WTC11 (cell line): ENCODE data around the gene DARS1.

Experiments
- ESRRA ChIP-seq: sonication (generic); formaldehyde crosslinking; IDR thresholded peaks from 2 replicates; pipeline ENCODE4 v1.8.1; 2022; ENCODE audit warnings: mild to moderate bottlenecking, missing genetic modification reagents, borderline replicate concordance
- ETV6 ChIP-seq: sonication (generic); formaldehyde crosslinking; IDR thresholded peaks from 2 replicates; pipeline ENCODE4 v1.8.1; 2022; ENCODE audit warnings: mild to moderate bottlenecking, missing genetic modification reagents
- GABPB1 ChIP-seq: sonication (generic); formaldehyde crosslinking; IDR thresholded peaks from 2 replicates; pipeline ENCODE4 v1.8.1; 2023; ENCODE audit warnings: mild to moderate bottlenecking, missing genetic modification reagents
- NFATC4 ChIP-seq: fragments of 250-450 bp; sonication (Bioruptor Pico); IDR thresholded peaks from 2 replicates; pipeline ENCODE4 v1.9.0; 2021; ENCODE audit warnings: mild to moderate bottlenecking
- NR2C2 ChIP-seq: sonication (generic); formaldehyde crosslinking; IDR thresholded peaks from 2 replicates; pipeline ENCODE4 v1.8.0; 2022; ENCODE audit warnings: mild to moderate bottlenecking, missing genetic modification reagents
- RELA ChIP-seq: sonication (generic); formaldehyde crosslinking; IDR thresholded peaks from 2 replicates; pipeline ENCODE4 v1.8.1; 2022; ENCODE audit warnings: missing genetic modification reagents, mild to moderate bottlenecking, borderline replicate concordance
- SP1 ChIP-seq: sonication (generic); formaldehyde crosslinking; conservative IDR thresholded peaks from 2 replicates; pipeline ENCODE4 v1.8.1; 2022; ENCODE audit warnings: missing genetic modification reagents
- TEAD4 ChIP-seq: sonication (generic); formaldehyde crosslinking; IDR thresholded peaks from 2 replicates; pipeline ENCODE4 v1.8.0; 2022; ENCODE audit warnings: mild to moderate bottlenecking, missing genetic modification reagents
- ZNF138 ChIP-seq: sonication (generic); formaldehyde crosslinking; conservative IDR thresholded peaks from 2 replicates; pipeline ENCODE4 v1.8.1; 2022; ENCODE audit warnings: mild to moderate bottlenecking, moderate library complexity, missing genetic modification reagents
- TF ChIP-seq, protein P1 (sequence below): fragments of 200-600 bp; IDR thresholded peaks from 2 replicates; pipeline ENCODE4 v1.8.0; 2022; ENCODE audit warnings: antibody characterized with exemption
- TF ChIP-seq, protein P2 (sequence below): sonication (generic); formaldehyde crosslinking; IDR thresholded peaks from 2 replicates; pipeline ENCODE4 v1.8.1; 2023; ENCODE audit warnings: mild to moderate bottlenecking, missing genetic modification reagents, moderate library complexity
- TF ChIP-seq, protein P3 (sequence below): sonication (generic); formaldehyde crosslinking; IDR thresholded peaks from 2 replicates; pipeline ENCODE4 v1.8.0; 2022; ENCODE audit warnings: mild to moderate bottlenecking, missing genetic modification reagents
- TF ChIP-seq, protein P4 (sequence below): sonication (generic); formaldehyde crosslinking; IDR thresholded peaks from 2 replicates; pipeline ENCODE4 v1.8.1; 2022; ENCODE audit warnings: low read depth, missing genetic modification reagents, borderline replicate concordance
- TF ChIP-seq, protein P5 (sequence below): sonication (generic); formaldehyde crosslinking; conservative IDR thresholded peaks from 2 replicates; pipeline ENCODE4 v1.8.1; 2022; ENCODE audit warnings: mild to moderate bottlenecking, missing genetic modification reagents

DNA sequence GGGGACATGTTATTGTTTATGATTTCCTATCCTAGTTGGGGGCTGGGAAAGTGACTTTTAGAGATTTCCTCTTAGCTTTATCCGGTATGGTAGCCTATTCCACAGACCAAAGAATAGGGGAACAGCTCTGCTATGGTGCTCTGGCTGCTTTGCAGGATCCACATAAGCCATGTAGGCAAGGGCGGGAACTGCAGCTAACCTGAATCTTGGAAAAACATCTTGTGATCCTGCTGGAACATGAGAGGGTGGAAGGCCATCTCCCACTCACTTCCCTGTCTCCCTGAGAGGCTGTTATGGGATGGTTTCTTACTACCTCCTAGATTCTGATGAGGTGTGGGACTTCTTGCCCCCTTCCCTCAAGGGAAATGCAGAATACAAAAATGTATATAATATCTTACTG lies 2.0 kb upstream of the DARS1 start:
- TF ChIP-seq, protein P1, sequence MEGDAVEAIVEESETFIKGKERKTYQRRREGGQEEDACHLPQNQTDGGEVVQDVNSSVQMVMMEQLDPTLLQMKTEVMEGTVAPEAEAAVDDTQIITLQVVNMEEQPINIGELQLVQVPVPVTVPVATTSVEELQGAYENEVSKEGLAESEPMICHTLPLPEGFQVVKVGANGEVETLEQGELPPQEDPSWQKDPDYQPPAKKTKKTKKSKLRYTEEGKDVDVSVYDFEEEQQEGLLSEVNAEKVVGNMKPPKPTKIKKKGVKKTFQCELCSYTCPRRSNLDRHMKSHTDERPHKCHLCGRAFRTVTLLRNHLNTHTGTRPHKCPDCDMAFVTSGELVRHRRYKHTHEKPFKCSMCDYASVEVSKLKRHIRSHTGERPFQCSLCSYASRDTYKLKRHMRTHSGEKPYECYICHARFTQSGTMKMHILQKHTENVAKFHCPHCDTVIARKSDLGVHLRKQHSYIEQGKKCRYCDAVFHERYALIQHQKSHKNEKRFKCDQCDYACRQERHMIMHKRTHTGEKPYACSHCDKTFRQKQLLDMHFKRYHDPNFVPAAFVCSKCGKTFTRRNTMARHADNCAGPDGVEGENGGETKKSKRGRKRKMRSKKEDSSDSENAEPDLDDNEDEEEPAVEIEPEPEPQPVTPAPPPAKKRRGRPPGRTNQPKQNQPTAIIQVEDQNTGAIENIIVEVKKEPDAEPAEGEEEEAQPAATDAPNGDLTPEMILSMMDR: no peak
- TF ChIP-seq NFATC4 (CRISPR knock-in tag) (no peak), ESRRA (CRISPR knock-in tag) (no peak), SP1 (no peak), ZNF138 (no peak), NR2C2 (CRISPR knock-in tag) (no peak), TEAD4 (CRISPR knock-in tag) (no peak), GABPB1 (CRISPR knock-in tag) (no peak), ETV6 (no peak), RELA (CRISPR knock-in tag) (no peak)
- TF ChIP-seq, protein P2, sequence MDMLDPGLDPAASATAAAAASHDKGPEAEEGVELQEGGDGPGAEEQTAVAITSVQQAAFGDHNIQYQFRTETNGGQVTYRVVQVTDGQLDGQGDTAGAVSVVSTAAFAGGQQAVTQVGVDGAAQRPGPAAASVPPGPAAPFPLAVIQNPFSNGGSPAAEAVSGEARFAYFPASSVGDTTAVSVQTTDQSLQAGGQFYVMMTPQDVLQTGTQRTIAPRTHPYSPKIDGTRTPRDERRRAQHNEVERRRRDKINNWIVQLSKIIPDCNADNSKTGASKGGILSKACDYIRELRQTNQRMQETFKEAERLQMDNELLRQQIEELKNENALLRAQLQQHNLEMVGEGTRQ (CRISPR knock-in tag): no peak
- TF ChIP-seq, protein P3, sequence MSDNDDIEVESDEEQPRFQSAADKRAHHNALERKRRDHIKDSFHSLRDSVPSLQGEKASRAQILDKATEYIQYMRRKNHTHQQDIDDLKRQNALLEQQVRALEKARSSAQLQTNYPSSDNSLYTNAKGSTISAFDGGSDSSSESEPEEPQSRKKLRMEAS (CRISPR knock-in tag): no peak
- TF ChIP-seq, protein P4, sequence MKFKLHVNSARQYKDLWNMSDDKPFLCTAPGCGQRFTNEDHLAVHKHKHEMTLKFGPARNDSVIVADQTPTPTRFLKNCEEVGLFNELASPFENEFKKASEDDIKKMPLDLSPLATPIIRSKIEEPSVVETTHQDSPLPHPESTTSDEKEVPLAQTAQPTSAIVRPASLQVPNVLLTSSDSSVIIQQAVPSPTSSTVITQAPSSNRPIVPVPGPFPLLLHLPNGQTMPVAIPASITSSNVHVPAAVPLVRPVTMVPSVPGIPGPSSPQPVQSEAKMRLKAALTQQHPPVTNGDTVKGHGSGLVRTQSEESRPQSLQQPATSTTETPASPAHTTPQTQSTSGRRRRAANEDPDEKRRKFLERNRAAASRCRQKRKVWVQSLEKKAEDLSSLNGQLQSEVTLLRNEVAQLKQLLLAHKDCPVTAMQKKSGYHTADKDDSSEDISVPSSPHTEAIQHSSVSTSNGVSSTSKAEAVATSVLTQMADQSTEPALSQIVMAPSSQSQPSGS: no peak
- TF ChIP-seq, protein P5, sequence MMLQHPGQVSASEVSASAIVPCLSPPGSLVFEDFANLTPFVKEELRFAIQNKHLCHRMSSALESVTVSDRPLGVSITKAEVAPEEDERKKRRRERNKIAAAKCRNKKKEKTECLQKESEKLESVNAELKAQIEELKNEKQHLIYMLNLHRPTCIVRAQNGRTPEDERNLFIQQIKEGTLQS (CRISPR knock-in tag): no peak
